Mesothelial cell of epicardium (in vitro differentiated cells): Measurements from ENCODE around the gene SYTL2. TPM values are rescaled to one million over a fixed set of nuclear protein-coding genes. Genes with fewer than 3 reads are reported as not detected.

Experiments used
- DNase-seq, 2 experiments: peaks; one replicate each; pipeline ENCODE4 v3.0.0; 2021; ENCODE audit warnings: low spot score in 2 of 2; ENCODE audit not compliant: unreplicated experiment in 2 of 2
- H3K27ac Mint-ChIP-seq: 2 replicates; pipeline ENCODE4 v1.8.0; 2021; ENCODE audit warnings: mixed read lengths
- H3K27me3 Mint-ChIP-seq: 2 replicates; pipeline ENCODE4 v1.8.0; 2021; ENCODE audit warnings: low read depth, mixed read lengths
- H3K36me3 Mint-ChIP-seq: 2 replicates; pipeline ENCODE4 v1.8.0; 2021; ENCODE audit warnings: mixed read lengths
- H3K4me1 Mint-ChIP-seq: 2 replicates; pipeline ENCODE4 v1.8.0; 2021; ENCODE audit warnings: mixed read lengths
- H3K4me3 Mint-ChIP-seq: 2 replicates; pipeline ENCODE4 v1.8.0; 2021; ENCODE audit warnings: mild to moderate bottlenecking, moderate library complexity, mixed read lengths
- H3K9me3 Mint-ChIP-seq: 2 replicates; pipeline ENCODE4 v1.8.0; 2021; ENCODE audit warnings: mixed read lengths
- CTCF ChIP-seq: fragments of 200-600 bp; sonication (generic); IDR thresholded peaks from one replicate; pipeline ENCODE4 v1.5.0; 2021; ENCODE audit warnings: antibody characterized with exemption; ENCODE audit not compliant: unreplicated experiment
- total RNA-seq: library from RNA; stranded (reverse); gene quantifications from 3 replicates; pipeline ENCODE4 v1.2.1, GENCODE V29; 2021

Gene SYTL2
- total RNA-seq, 1 donor from 2014 or later: 9.9 TPM

- Mint-ChIP-seq H3K4me3 (peak overlapping the region; percentile 68), H3K27me3 (peaks cover 23% of the 10 kb centered on the region), H3K4me1 (peaks cover 17% of the 10 kb centered on the region), H3K27ac (no peak overlapping the region), H3K9me3 (no peaks in the 10 kb centered on the region), H3K36me3 (no peaks in the 10 kb centered on the region)
- TF ChIP-seq CTCF: no peak
- DNase-seq: no peak
Measured at GRCh38 chr11:85811624-85812023, 683 bp upstream of the SYTL2 start.

GRCh38 chr11:85810521-85810870 lies 445 bp downstream of the SYTL2 start:
- no peaks in the 10 kb centered on the region for H3K9me3 Mint-ChIP-seq
- DNase-seq: no peak
- H3K4me1 Mint-ChIP-seq: peaks cover 17% of the 10 kb centered on the region
- no peak overlapping the region for H3K27ac Mint-ChIP-seq
- no peaks in the 10 kb centered on the region for H3K36me3 Mint-ChIP-seq
- peaks cover 23% of the 10 kb centered on the region for H3K27me3 Mint-ChIP-seq
- H3K4me3 Mint-ChIP-seq: peak overlapping the region; percentile 70
- no peak for TF ChIP-seq CTCF

GRCh38 chr11:85809863-85810262 lies 1.1 kb downstream of the SYTL2 start:
- Mint-ChIP-seq H3K36me3 (no peaks in the 10 kb centered on the region), H3K27me3 (peaks cover 23% of the 10 kb centered on the region), H3K9me3 (no peaks in the 10 kb centered on the region), H3K27ac (no peak overlapping the region), H3K4me1 (peaks cover 15% of the 10 kb centered on the region), H3K4me3 (peak overlapping the region; percentile 70)
- no peak for TF ChIP-seq CTCF
- DNase-seq: no peak

- Mint-ChIP-seq H3K27me3 (peaks cover 23% of the 10 kb centered on the region), H3K4me1 (peaks cover 15% of the 10 kb centered on the region), H3K36me3 (no peaks in the 10 kb centered on the region), H3K27ac (no peak overlapping the region), H3K4me3 (no peak overlapping the region), H3K9me3 (no peaks in the 10 kb centered on the region)
- no peak for DNase-seq
- no peak for TF ChIP-seq CTCF
Measured at GRCh38 chr11:85809191-85809590, 1.8 kb downstream of the SYTL2 start.

GRCh38 chr11:85806876-85807275 lies 4.1 kb downstream of the SYTL2 start:
- H3K27ac Mint-ChIP-seq: no peak overlapping the region
- no peak overlapping the region for H3K4me3 Mint-ChIP-seq
- DNase-seq: no peak
- no peaks in the 10 kb centered on the region for H3K36me3 Mint-ChIP-seq
- no peaks in the 10 kb centered on the region for H3K9me3 Mint-ChIP-seq
- H3K27me3 Mint-ChIP-seq: peaks cover 10% of the 10 kb centered on the region
- H3K4me1 Mint-ChIP-seq: peaks cover 15% of the 10 kb centered on the region
- TF ChIP-seq CTCF: no peak

- Mint-ChIP-seq H3K27me3 (peaks cover 5% of the 10 kb centered on the region), H3K36me3 (no peaks in the 10 kb centered on the region), H3K4me1 (peaks cover 11% of the 10 kb centered on the region), H3K9me3 (no peaks in the 10 kb centered on the region), H3K4me3 (no peak overlapping the region), H3K27ac (no peak overlapping the region)
- DNase-seq: no peak
- no peak for TF ChIP-seq CTCF
Measured at GRCh38 chr11:85806016-85806415, 4.9 kb downstream of the SYTL2 start.
